Parathyroid adenoma (tissue), 2 donors: ENCODE results near the gene PANK2.
A peak's percentile ranks its signal among the peaks of the same experiment; 100 is the strongest.

ENCODE experiments used
- H2AFZ ChIP-seq: fragments of 300-600 bp; sonication (generic); one replicate; pipeline ENCODE4 v1.7.0; 2017; ENCODE audit warnings: antibody characterized with exemption, mild to moderate bottlenecking
- H3K27ac ChIP-seq: fragments of 300-600 bp; sonication (generic); one replicate; pipeline ENCODE4 v1.7.0; 2017
- H3K27me3 ChIP-seq: fragments of 300-600 bp; sonication (generic); one replicate; pipeline ENCODE4 v1.7.0; 2017; ENCODE audit warnings: low read length; ENCODE audit not compliant: control insufficient read depth, insufficient read depth
- H3K36me3 ChIP-seq: fragments of 300-600 bp; sonication (generic); one replicate; pipeline ENCODE4 v1.7.0; 2017; ENCODE audit warnings: low read length; ENCODE audit not compliant: control insufficient read depth, insufficient read depth
- H3K4me1 ChIP-seq: fragments of 300-600 bp; sonication (generic); one replicate; pipeline ENCODE4 v1.7.0; 2017; ENCODE audit warnings: control low read depth
- H3K4me2 ChIP-seq: fragments of 300-600 bp; sonication (generic); one replicate; pipeline ENCODE4 v1.7.0; 2017; ENCODE audit warnings: low read length
- H3K4me3 ChIP-seq: fragments of 300-600 bp; sonication (generic); one replicate; pipeline ENCODE4 v1.7.0; 2017; ENCODE audit warnings: low read depth, low read length
- H3K79me2 ChIP-seq: fragments of 300-600 bp; sonication (generic); one replicate; pipeline ENCODE4 v1.7.0; 2017; ENCODE audit warnings: control low read depth
- H3K9ac ChIP-seq: fragments of 300-600 bp; sonication (generic); one replicate; pipeline ENCODE4 v1.7.0; 2017; ENCODE audit warnings: mild to moderate bottlenecking
- H3K9me3 ChIP-seq: fragments of 300-600 bp; sonication (generic); one replicate; pipeline ENCODE4 v1.7.0; 2017; ENCODE audit warnings: low read length; ENCODE audit not compliant: control insufficient read depth
- TF ChIP-seq, protein P1 (sequence below): fragments of 300-600 bp; sonication (generic); IDR thresholded peaks from one replicate; pipeline ENCODE4 v1.7.0; 2017; ENCODE audit warnings: antibody characterized with exemption, mild to moderate bottlenecking
- donor health status: primary hyperparathyroidism.

The PANK2 gene

DNA sequence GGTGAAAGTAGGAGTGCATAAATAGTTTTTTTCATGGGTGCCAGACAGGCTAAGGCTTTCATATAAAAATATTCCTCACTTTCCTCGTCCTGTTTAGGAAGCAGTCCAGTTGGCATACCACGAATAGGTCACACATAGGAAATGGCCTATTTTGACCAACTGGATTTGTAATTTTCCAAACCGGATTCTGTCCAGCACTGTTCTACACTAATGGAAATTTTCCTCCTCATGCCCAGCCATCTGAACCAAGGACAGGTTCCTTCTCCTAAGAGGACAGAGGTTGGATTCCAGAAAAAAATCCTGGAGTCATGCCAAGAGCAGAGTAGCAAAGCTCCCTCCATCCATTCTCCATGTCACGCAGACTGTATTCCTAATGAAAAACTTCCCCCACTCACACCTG, 43.1 kb downstream of the PANK2 start:
- no peak overlapping the region for H3K27ac ChIP-seq
- no peaks in the 10 kb centered on the region for H3K9me3 ChIP-seq
- H3K4me1 ChIP-seq, result peaks cover 25% of the 10 kb centered on the region

DNA sequence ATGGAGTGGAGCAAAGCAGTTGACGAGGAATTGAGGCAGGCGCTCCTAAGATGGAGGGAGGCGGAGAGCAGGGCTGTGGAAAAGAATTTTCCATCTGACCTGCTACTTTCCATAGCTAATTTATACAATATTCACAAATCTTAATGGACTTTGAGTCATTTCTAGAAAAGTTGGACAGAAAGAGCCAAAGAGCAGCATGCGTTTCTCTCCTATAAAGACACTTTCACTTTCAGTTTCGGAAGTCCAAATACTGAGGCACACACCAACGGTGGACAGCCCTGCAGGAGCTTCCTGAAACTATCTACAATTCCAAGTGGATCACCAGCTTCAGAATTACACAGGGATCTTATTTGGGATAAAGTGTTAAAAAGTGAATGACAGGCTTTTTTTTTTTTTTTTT, 43.5 kb downstream of the PANK2 start:
- Histone ChIP-seq H3K9me3 (no peaks in the 10 kb centered on the region), H3K9ac (no peak overlapping the region), H3K4me1 (peaks cover 25% of the 10 kb centered on the region), H3K27me3 (no peaks in the 10 kb centered on the region), H3K4me3 (peak overlapping the region; percentile 20), H3K79me2 (no peaks in the 10 kb centered on the region), H2AFZ (peak overlapping the region; percentile 72), H3K36me3 (no peaks in the 10 kb centered on the region), H3K4me2 (peak overlapping the region; percentile 9), H3K27ac (no peak overlapping the region)
- TF ChIP-seq, protein P1, sequence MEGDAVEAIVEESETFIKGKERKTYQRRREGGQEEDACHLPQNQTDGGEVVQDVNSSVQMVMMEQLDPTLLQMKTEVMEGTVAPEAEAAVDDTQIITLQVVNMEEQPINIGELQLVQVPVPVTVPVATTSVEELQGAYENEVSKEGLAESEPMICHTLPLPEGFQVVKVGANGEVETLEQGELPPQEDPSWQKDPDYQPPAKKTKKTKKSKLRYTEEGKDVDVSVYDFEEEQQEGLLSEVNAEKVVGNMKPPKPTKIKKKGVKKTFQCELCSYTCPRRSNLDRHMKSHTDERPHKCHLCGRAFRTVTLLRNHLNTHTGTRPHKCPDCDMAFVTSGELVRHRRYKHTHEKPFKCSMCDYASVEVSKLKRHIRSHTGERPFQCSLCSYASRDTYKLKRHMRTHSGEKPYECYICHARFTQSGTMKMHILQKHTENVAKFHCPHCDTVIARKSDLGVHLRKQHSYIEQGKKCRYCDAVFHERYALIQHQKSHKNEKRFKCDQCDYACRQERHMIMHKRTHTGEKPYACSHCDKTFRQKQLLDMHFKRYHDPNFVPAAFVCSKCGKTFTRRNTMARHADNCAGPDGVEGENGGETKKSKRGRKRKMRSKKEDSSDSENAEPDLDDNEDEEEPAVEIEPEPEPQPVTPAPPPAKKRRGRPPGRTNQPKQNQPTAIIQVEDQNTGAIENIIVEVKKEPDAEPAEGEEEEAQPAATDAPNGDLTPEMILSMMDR, result no peak

More for the DNA sequence above, 43.1 kb downstream of the PANK2 start:
- no peaks in the 10 kb centered on the region for H3K79me2 ChIP-seq
- H3K27me3 ChIP-seq, result no peaks in the 10 kb centered on the region
- TF ChIP-seq, protein P1, result no peak
- no peak overlapping the region for H3K9ac ChIP-seq
- H3K4me2 ChIP-seq, result peak overlapping the region; percentile 9
- peak overlapping the region; percentile 72 for H2AFZ ChIP-seq
- H3K36me3 ChIP-seq, result no peaks in the 10 kb centered on the region
- peak overlapping the region; percentile 20 for H3K4me3 ChIP-seq

DNA sequence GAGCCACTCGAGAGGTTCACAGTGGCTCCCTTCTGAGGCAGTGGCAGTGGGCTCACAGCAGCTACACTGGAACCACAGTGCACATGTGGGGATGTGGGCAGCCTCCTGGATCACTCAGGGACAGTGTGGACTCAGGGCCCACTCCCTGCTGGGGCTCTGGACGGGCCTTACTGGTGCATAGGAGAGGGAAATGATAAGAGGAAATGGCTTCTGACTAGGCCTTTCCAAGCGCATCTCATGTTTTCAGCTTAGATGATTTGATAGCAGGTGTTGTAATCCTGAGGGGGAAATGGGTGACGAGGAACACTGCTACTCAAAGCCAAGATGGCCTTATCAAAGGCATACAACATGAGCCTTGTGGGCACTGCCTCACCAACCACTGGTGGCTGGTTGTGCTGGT, 44.0 kb downstream of the PANK2 start:
- H3K27ac ChIP-seq, result peak overlapping the region; percentile 9
- no peaks in the 10 kb centered on the region for H3K9me3 ChIP-seq
- no peaks in the 10 kb centered on the region for H3K79me2 ChIP-seq
- peak overlapping the region; percentile 72 for H2AFZ ChIP-seq
- H3K27me3 ChIP-seq, result no peaks in the 10 kb centered on the region
- H3K4me3 ChIP-seq, result no peak overlapping the region
- TF ChIP-seq, protein P1, result no peak
- peaks cover 25% of the 10 kb centered on the region for H3K4me1 ChIP-seq
- H3K4me2 ChIP-seq, result no peak overlapping the region
- no peaks in the 10 kb centered on the region for H3K36me3 ChIP-seq
- H3K9ac ChIP-seq, result no peak overlapping the region

DNA sequence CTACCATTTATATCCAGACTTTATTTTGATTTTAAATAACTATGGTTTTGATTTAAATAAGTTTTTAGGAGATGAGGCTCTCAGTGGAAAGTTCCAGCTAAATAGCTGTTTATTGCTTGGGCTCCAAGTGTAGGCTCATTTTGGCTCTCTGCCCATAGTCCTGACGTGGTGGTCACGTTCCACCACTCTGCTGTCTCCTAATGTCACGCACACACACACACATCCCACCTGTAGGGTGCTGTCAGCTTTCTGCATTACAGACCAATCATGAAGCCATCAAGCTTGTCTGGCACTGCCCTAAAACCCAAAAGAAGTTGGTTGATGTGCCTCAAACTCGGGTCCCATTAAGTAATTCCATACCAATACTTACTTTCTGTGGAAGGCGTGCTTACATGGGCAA, 45.4 kb downstream of the PANK2 start:
- TF ChIP-seq, protein P1, result no peak
- Histone ChIP-seq H3K36me3 (no peaks in the 10 kb centered on the region), H3K4me3 (no peak overlapping the region), H3K4me2 (no peak overlapping the region), H3K9ac (no peak overlapping the region), H3K4me1 (peaks cover 25% of the 10 kb centered on the region), H3K27me3 (no peaks in the 10 kb centered on the region), H3K27ac (peak overlapping the region; percentile 49), H3K9me3 (no peaks in the 10 kb centered on the region), H3K79me2 (no peaks in the 10 kb centered on the region), H2AFZ (peak overlapping the region; percentile 16)

DNA sequence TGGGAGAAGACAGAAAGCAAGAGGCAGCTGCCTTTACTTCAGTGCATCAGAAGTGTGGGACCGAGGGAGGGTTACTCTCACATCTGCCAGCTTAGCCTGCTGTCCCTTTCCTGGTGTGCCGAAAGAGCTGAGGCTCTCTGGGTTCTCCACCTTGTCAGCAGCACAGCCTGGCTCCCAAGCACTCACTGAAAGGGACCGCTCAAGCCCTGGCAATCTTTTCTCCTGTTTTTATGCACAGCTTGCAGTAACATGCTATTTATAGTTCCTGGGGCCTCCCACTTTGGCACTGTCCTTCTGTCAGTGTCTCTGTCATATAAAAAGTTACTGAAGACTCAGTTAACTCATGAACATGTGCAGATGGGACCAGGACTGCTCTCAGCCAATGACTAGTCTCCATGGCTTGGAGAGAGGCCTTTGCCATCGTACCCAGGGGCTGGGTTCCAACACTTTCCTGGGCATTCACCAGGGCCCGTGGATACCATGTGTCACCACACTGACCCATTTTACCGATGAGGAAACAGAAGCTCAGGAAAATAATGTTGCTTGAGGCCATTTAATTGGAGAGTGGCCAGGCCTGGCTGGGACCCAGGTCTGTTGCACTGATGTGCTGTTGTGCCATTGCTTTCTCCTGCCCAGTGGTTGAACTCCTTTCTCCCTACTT, 46.2 kb downstream of the PANK2 start:
- Histone ChIP-seq H3K27ac (peak overlapping the region; percentile 49), H3K79me2 (no peaks in the 10 kb centered on the region), H2AFZ (peak overlapping the region; percentile 16), H3K9ac (no peak overlapping the region), H3K4me3 (no peak overlapping the region), H3K36me3 (no peaks in the 10 kb centered on the region), H3K27me3 (no peaks in the 10 kb centered on the region), H3K4me2 (peak overlapping the region; percentile 22), H3K9me3 (no peaks in the 10 kb centered on the region), H3K4me1 (peaks cover 25% of the 10 kb centered on the region)
- TF ChIP-seq, protein P1, result no peak
